ENCODE results near the gene PDE1C. TPM values are rescaled to one million over a fixed set of nuclear protein-coding genes. Genes with fewer than 3 reads are reported as not detected.

The PDE1C gene
- total and polyA plus RNA-seq, 9 donors: 4.8 to 20.0 (median 11.8) TPM

DNA sequence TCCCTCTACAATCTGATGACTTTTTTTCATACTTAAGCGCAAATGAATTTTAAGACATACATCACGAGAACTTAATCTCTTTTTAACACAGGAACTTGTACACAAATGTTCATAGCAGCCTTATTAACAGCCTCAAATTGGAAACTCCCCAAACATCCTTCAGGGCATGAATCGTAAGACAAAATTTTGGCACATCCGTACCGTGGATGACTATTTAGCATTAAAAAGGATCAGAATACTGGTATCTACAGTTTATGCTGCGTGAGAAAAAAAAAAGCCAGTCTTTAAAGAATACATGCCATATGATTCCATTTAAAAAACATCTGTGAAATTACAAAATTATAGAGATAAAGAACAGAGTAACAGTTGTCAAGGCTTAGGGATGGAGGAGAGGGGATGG, 46.8 kb downstream of the PDE1C start:
- Histone ChIP-seq H3K4me3 (no peak overlapping the region), H3K9me3 (no peaks in the 10 kb centered on the region), H3K27me3 (no peaks in the 10 kb centered on the region), H3K36me3 (no peaks in the 10 kb centered on the region), H3K4me1 (ENCODE audit: insufficient read depth) (peaks cover 10% of the 10 kb centered on the region), H3K27ac (no peak overlapping the region)
- intact Hi-C loops (cut with DNase I): no loop called here
- 81 to 85% (median 82%) methylated on average over 6 of the region's 6 CpGs for WGBS, 3 donors
- TF ChIP-seq EP300 (IDR thresholded peaks at IDR 0.05) (no peak), POLR2A (IDR thresholded peaks at IDR 0.05) (no peak)
- TF ChIP-seq, protein P1, sequence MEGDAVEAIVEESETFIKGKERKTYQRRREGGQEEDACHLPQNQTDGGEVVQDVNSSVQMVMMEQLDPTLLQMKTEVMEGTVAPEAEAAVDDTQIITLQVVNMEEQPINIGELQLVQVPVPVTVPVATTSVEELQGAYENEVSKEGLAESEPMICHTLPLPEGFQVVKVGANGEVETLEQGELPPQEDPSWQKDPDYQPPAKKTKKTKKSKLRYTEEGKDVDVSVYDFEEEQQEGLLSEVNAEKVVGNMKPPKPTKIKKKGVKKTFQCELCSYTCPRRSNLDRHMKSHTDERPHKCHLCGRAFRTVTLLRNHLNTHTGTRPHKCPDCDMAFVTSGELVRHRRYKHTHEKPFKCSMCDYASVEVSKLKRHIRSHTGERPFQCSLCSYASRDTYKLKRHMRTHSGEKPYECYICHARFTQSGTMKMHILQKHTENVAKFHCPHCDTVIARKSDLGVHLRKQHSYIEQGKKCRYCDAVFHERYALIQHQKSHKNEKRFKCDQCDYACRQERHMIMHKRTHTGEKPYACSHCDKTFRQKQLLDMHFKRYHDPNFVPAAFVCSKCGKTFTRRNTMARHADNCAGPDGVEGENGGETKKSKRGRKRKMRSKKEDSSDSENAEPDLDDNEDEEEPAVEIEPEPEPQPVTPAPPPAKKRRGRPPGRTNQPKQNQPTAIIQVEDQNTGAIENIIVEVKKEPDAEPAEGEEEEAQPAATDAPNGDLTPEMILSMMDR (IDR thresholded peaks at IDR 0.05): no peak
- no peak for DNase-seq

DNA sequence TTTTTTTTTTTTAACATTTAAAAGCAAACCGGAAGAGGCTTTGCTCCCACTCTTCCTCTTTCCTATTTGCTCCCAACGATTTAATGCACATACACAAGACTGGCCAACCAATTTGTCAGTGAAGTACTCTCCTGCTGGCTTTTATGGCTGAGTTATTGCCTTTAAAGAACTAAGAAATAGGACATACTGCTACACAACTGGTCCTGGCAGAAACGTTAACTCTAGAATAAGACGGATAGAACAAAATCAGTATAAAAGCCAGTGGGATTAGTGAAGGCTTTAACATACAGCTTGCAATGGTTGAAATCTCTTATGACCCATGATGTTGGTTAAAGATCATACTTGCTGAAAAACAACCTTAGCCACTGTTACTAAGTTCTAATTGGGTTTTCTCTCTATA, 47.2 kb downstream of the PDE1C start:
- no peaks in the 10 kb centered on the region for H3K27me3 ChIP-seq
- no peak overlapping the region for H3K27ac ChIP-seq
- WGBS, 3 donors: 57 to 82% (median 75%) methylated on average over 4 of the region's 4 CpGs
- DNase-seq: no peak
- TF ChIP-seq, protein P1 (IDR thresholded peaks at IDR 0.05): no peak
- no peak for TF ChIP-seq POLR2A (IDR thresholded peaks at IDR 0.05)
- no peak for TF ChIP-seq EP300 (IDR thresholded peaks at IDR 0.05)
- H3K4me1 ChIP-seq (ENCODE audit: insufficient read depth): peaks cover 10% of the 10 kb centered on the region
- intact Hi-C loops (cut with DNase I): no loop called here
- no peaks in the 10 kb centered on the region for H3K9me3 ChIP-seq
- H3K4me3 ChIP-seq: no peak overlapping the region
- H3K36me3 ChIP-seq: no peaks in the 10 kb centered on the region

DNA sequence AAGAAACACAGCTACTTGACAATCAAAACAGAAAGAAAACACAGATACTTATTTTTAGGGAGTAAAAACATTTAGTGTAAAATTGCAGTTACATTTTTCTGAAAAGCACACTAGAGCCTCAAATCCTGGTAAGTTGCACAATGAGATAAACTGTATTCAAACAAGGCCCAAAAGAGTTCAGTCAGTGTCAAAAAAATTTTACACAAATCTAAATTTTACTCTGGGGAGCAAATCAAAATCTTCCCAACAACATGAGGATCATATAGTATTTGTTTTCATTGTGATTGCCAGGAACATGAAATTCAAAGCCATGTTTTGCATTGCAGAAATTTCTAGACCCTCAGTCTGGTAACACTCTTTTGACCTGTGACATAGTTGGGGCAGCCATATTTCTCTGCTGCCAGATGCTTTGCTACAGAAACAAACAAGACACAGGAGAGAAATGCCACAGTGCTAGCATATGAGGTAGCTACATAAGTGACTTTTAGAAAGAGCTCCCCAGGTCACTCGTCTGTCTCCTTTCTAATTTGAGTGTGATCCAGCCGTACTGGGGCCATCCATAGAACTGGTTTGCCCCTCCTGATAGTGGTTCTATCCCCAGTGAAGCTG, 49.6 kb downstream of the PDE1C start:
- Histone ChIP-seq H3K27me3 (no peaks in the 10 kb centered on the region), H3K36me3 (no peaks in the 10 kb centered on the region), H3K4me1 (ENCODE audit: insufficient read depth) (peaks cover 10% of the 10 kb centered on the region), H3K4me3 (no peak overlapping the region), H3K9me3 (no peaks in the 10 kb centered on the region), H3K27ac (peak overlapping the region in 1 of 2 donors; percentile 4)
- intact Hi-C loops (cut with DNase I): no loop called here
- TF ChIP-seq POLR2A (IDR thresholded peaks at IDR 0.05) (no peak), EP300 (IDR thresholded peaks at IDR 0.05) (no peak)
- TF ChIP-seq, protein P1 (IDR thresholded peaks at IDR 0.05): no peak
- DNase-seq: no peak
- 12 to 41% (median 30%) methylated on average over 2 of the region's 2 CpGs for WGBS, 3 donors

DNA sequence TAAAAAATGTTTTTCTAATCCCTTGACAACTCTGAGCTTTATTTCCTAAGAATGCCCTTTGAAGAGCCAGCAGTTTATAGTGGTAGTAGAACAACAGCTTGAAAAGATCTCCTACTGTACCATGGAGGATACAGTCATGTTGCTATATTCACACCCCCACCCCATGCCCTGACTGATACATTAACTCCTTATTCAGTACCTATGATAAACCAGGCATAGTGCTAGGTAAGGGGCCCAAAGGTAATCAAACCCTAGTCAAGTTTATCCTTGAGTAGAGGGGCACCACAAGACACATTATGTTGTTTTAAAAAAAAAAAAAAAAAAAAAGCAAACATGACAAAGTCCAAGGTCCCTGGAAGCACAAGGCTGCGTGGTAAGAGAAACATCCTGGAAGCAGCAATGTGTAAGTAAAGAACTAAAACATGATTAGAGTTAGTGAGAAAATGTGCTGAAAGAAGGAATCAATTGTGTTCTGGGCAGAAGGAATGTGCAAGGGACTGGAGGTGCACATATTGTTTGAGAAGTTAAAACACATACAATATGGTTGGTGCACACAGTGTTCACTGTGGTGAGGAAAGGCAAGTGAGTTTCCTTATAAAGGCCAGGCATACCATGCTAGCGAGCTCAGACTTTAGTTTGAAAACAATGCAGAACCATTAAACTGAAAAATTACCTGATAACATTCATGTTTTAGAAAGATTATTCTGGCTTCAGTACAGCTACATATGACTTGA, 51.2 kb downstream of the PDE1C start:
- DNase-seq: no peak
- peaks cover 10% of the 10 kb centered on the region for H3K4me1 ChIP-seq (ENCODE audit: insufficient read depth)
- WGBS, 3 donors: 15 to 55% (median 25%) methylated on average over 2 of the region's 2 CpGs
- H3K9me3 ChIP-seq: no peaks in the 10 kb centered on the region
- H3K27me3 ChIP-seq: no peaks in the 10 kb centered on the region
- TF ChIP-seq, protein P1 (IDR thresholded peaks at IDR 0.05): no peak
- TF ChIP-seq EP300 (IDR thresholded peaks at IDR 0.05) (no peak), POLR2A (IDR thresholded peaks at IDR 0.05) (no peak)
- H3K36me3 ChIP-seq: no peaks in the 10 kb centered on the region
- intact Hi-C loops (cut with DNase I): no loop called here
- no peak overlapping the region for H3K4me3 ChIP-seq
- H3K27ac ChIP-seq: no peak overlapping the region

All from ovary (tissue), 9 donors.